GM12878 (cell line): Measurements from ENCODE around the gene SLC25A11. TPM values are rescaled to one million over a fixed set of nuclear protein-coding genes. Genes with fewer than 3 reads are reported as not detected.

Experiments used
- CREM ChIP-seq: IDR thresholded peaks from 2 replicates; pipeline ENCODE4 v1.6.1; 2014; ENCODE audit warnings: antibody characterized with exemption, low read depth
- EED ChIP-seq: sonication (generic); IDR thresholded peaks from 2 replicates; pipeline ENCODE4 v1.6.1; 2016; ENCODE audit warnings: antibody characterized with exemption, low read depth
- EZH2 ChIP-seq: IDR thresholded peaks from 2 replicates; pipeline ENCODE4 v1.6.1; 2012; ENCODE audit warnings: low read depth, mild to moderate bottlenecking, control low read depth, inconsistent platforms, low read length, borderline replicate concordance; ENCODE audit not compliant: control insufficient read depth
- NR2C1 ChIP-seq: fragments of 450-650 bp; IDR thresholded peaks from 2 replicates; pipeline ENCODE4 v1.6.1; 2017; ENCODE audit warnings: antibody characterized with exemption, mild to moderate bottlenecking, moderate library complexity
- RAD21 ChIP-seq: IDR thresholded peaks from 2 replicates; pipeline ENCODE4 v1.6.1; 2011; ENCODE audit warnings: mild to moderate bottlenecking, low read depth, low read length, moderate library complexity; ENCODE audit not compliant: insufficient read depth
- ZBTB4 ChIP-seq: fragments of 450-650 bp; formaldehyde crosslinking; IDR thresholded peaks from 2 replicates; pipeline ENCODE4 v1.4.0; 2022; ENCODE audit warnings: mild to moderate bottlenecking, moderate library complexity
- ZNF592 ChIP-seq: fragments of 450-650 bp; IDR thresholded peaks from 2 replicates; pipeline ENCODE4 v1.6.1; 2017; ENCODE audit warnings: mild to moderate bottlenecking, moderate library complexity
- microRNA-seq: library from miRNA; unstranded; fragments of <30 nt; microRNA quantifications from one replicate; pipeline ENCODE4, GENCODE V29; 2018
- polyA plus RNA-seq, 11 experiments: library from polyadenylated mRNA; depleted of rRNA in 4 of 11; unstranded in 6 of 11; stranded (reverse) in 5 of 11; fragments of >200 nt; fragmentation: Nextera tagmentation in 4 of 11; fragmentation: Illumina TruSeq in 1 of 11; extraction: Ambion mirVana in 4 of 11; extraction: Trizol in 1 of 11; gene quantifications; 1 replicate in 1 of 11; 2 replicates in 10 of 11; pipeline versions ENCODE4 v1.2.1 to v1.2.3, GENCODE V29; 2011 to 2016; ENCODE audit warnings: inconsistent platforms in 2 of 11, missing spikeins in 2 of 11, low read depth in 1 of 11
- small RNA-seq: library from RNA; depleted of rRNA; stranded (forward); fragments of <200 nt; gene quantifications from one replicate; pipeline ENCODE3, GENCODE V24; 2014
- total RNA-seq, 4 experiments: library from RNA; depleted of rRNA in 3 of 4; stranded (reverse); fragments of >200 nt in 3 of 4; fragmentation: Illumina TruSeq in 1 of 4; extraction: Trizol in 1 of 4; gene quantifications; 2 replicates each; pipeline versions ENCODE4 v1.2.1 to v1.2.3, GENCODE V29; 2013 to 2021

SLC25A11 gene
- total and polyA plus RNA-seq, 10 of the 15 experiments (the other 5 are each of a cell fraction or from before 2014, with no cell fraction given) = 5.8 to 142 (median 65.0) TPM

- TF ChIP-seq ZBTB4 (CRISPR knock-in tag) (no peak), EZH2 (no peak), NR2C1 (no peak), CREM (no peak), ZNF592 (no peak), EED (no peak), RAD21 (no peak)
Observed at GRCh38 chr17:4887581-4887980, 52.3 kb downstream of the SLC25A11 start (continued).

Small RNA genes within 50 kb of the gene (microRNA-seq; reads per million reads assigned to microRNA genes)
- gene MIR6864 (0.56 reads per million), gene MIR6865 (not detected)

Small RNA genes within 50 kb of the gene (small RNA-seq; reads per million reads assigned to genes)
- gene MIR6864 (not detected), gene MIR6865 (0.16 reads per million)

Other genes with a start within 250 kb of the SLC25A11 start
Only the 7 nearest of the 25 such genes appear.
- gene C17orf107, start 40.5 kb downstream of the SLC25A11 start, total RNA-seq (2014; rRNA removed) = 0.23 and 0.33 TPM in 2 replicates
- gene C17orf107, start 40.5 kb downstream of the SLC25A11 start, total RNA-seq (2014; rRNA removed; fragmentation: Illumina TruSeq; extraction: Trizol) = 0.18 TPM in 1 of 2 replicates, not detected in the other
- gene C17orf107, start 40.5 kb downstream of the SLC25A11 start, total RNA-seq (2021) = 0.16 and 0.46 TPM in 2 replicates
- 0.05 TPM in 1 of 2 replicates, not detected in the other for gene C17orf107, start 40.5 kb downstream of the SLC25A11 start, polyA plus RNA-seq (2011; rRNA removed)
- 0.09 TPM in 1 of 2 replicates, not detected in the other for gene C17orf107, start 40.5 kb downstream of the SLC25A11 start, polyA plus RNA-seq (2014; fragmentation: Illumina TruSeq; extraction: Trizol)
- gene C17orf107, start 40.5 kb downstream of the SLC25A11 start, polyA plus RNA-seq (2014; fragmentation: Nextera tagmentation; extraction: Ambion mirVana) = not detected
- gene C17orf107, start 40.5 kb downstream of the SLC25A11 start, polyA plus RNA-seq (2014; rRNA removed) = 0.18 TPM in 1 of 2 replicates, not detected in the other
- under 1 TPM; 0.07 to 0.11 TPM for gene C17orf107, start 40.5 kb downstream of the SLC25A11 start, polyA plus RNA-seq (2016; fragmentation: Nextera tagmentation; extraction: Ambion mirVana)
- gene CHRNE, start 36.9 kb downstream of the SLC25A11 start, total RNA-seq (2014; rRNA removed) = 0.11 TPM in 1 of 2 replicates, not detected in the other
- not detected in 2 replicates for gene CHRNE, start 36.9 kb downstream of the SLC25A11 start, total RNA-seq (2014; rRNA removed; fragmentation: Illumina TruSeq; extraction: Trizol)
- 0.08 and 0.10 TPM in 2 replicates for gene CHRNE, start 36.9 kb downstream of the SLC25A11 start, total RNA-seq (2021)
- 0.05 TPM in 1 of 2 replicates, not detected in the other for gene CHRNE, start 36.9 kb downstream of the SLC25A11 start, polyA plus RNA-seq (2011; rRNA removed)
- gene CHRNE, start 36.9 kb downstream of the SLC25A11 start, polyA plus RNA-seq (2014; fragmentation: Illumina TruSeq; extraction: Trizol) = not detected in 2 replicates
- under 1 TPM in 1 of 2 experiments, not detected in 1; 0.05 TPM for gene CHRNE, start 36.9 kb downstream of the SLC25A11 start, polyA plus RNA-seq (2014; fragmentation: Nextera tagmentation; extraction: Ambion mirVana)
- 0.22 TPM in 1 of 2 replicates, not detected in the other for gene CHRNE, start 36.9 kb downstream of the SLC25A11 start, polyA plus RNA-seq (2014; rRNA removed)
- gene CHRNE, start 36.9 kb downstream of the SLC25A11 start, polyA plus RNA-seq (2016; fragmentation: Nextera tagmentation; extraction: Ambion mirVana) = not detected
- gene GP1BA, start 7.8 kb downstream of the SLC25A11 start, total RNA-seq (2014; rRNA removed) = 0.06 and 0.49 TPM in 2 replicates
- gene GP1BA, start 7.8 kb downstream of the SLC25A11 start, total RNA-seq (2014; rRNA removed; fragmentation: Illumina TruSeq; extraction: Trizol) = 0.04 and 0.14 TPM in 2 replicates
- gene GP1BA, start 7.8 kb downstream of the SLC25A11 start, total RNA-seq (2021) = 0.67 and 0.74 TPM in 2 replicates
- not detected in 2 replicates for gene GP1BA, start 7.8 kb downstream of the SLC25A11 start, polyA plus RNA-seq (2011; rRNA removed)
- gene GP1BA, start 7.8 kb downstream of the SLC25A11 start, polyA plus RNA-seq (2014; fragmentation: Illumina TruSeq; extraction: Trizol) = 0.25 and 0.59 TPM in 2 replicates
- gene GP1BA, start 7.8 kb downstream of the SLC25A11 start, polyA plus RNA-seq (2014; fragmentation: Nextera tagmentation; extraction: Ambion mirVana) = under 1 TPM; 0.05 to 0.11 TPM
- gene GP1BA, start 7.8 kb downstream of the SLC25A11 start, polyA plus RNA-seq (2014; rRNA removed) = 0.28 and 0.43 TPM in 2 replicates
- gene GP1BA, start 7.8 kb downstream of the SLC25A11 start, polyA plus RNA-seq (2016; fragmentation: Nextera tagmentation; extraction: Ambion mirVana) = under 1 TPM; 0.35 to 0.64 TPM
- 47.6 and 52.9 TPM in 2 replicates for gene RNF167, start 222 bp upstream of the SLC25A11 start, total RNA-seq (2014; rRNA removed)
- gene RNF167, start 222 bp upstream of the SLC25A11 start, total RNA-seq (2014; rRNA removed; fragmentation: Illumina TruSeq; extraction: Trizol) = 57.4 and 63.9 TPM in 2 replicates
- 86.5 and 91.3 TPM in 2 replicates for gene RNF167, start 222 bp upstream of the SLC25A11 start, total RNA-seq (2021)
- 58.4 and 90.7 TPM in 2 replicates for gene RNF167, start 222 bp upstream of the SLC25A11 start, polyA plus RNA-seq (2011; rRNA removed)
- 132 and 147 TPM in 2 replicates for gene RNF167, start 222 bp upstream of the SLC25A11 start, polyA plus RNA-seq (2014; fragmentation: Illumina TruSeq; extraction: Trizol)
- 10 to 100 TPM; 33.6 to 35.3 TPM for gene RNF167, start 222 bp upstream of the SLC25A11 start, polyA plus RNA-seq (2014; fragmentation: Nextera tagmentation; extraction: Ambion mirVana)
- gene RNF167, start 222 bp upstream of the SLC25A11 start, polyA plus RNA-seq (2014; rRNA removed) = 87.1 and 87.9 TPM in 2 replicates
- gene RNF167, start 222 bp upstream of the SLC25A11 start, polyA plus RNA-seq (2016; fragmentation: Nextera tagmentation; extraction: Ambion mirVana) = 10 to 100 TPM; 49.7 to 57.7 TPM
- gene PFN1, start 8.5 kb upstream of the SLC25A11 start, total RNA-seq (2014; rRNA removed) = 1,668 and 2,039 TPM in 2 replicates
- 812 and 920 TPM in 2 replicates for gene PFN1, start 8.5 kb upstream of the SLC25A11 start, total RNA-seq (2014; rRNA removed; fragmentation: Illumina TruSeq; extraction: Trizol)
- 1,903 and 1,912 TPM in 2 replicates for gene PFN1, start 8.5 kb upstream of the SLC25A11 start, total RNA-seq (2021)
- 705 and 1,560 TPM in 2 replicates for gene PFN1, start 8.5 kb upstream of the SLC25A11 start, polyA plus RNA-seq (2011; rRNA removed)
- 1,675 and 1,933 TPM in 2 replicates for gene PFN1, start 8.5 kb upstream of the SLC25A11 start, polyA plus RNA-seq (2014; fragmentation: Illumina TruSeq; extraction: Trizol)
- gene PFN1, start 8.5 kb upstream of the SLC25A11 start, polyA plus RNA-seq (2014; fragmentation: Nextera tagmentation; extraction: Ambion mirVana) = 100 to 1,000 TPM; 154 to 558 TPM
- 3,016 and 4,055 TPM in 2 replicates for gene PFN1, start 8.5 kb upstream of the SLC25A11 start, polyA plus RNA-seq (2014; rRNA removed)
- 1,000 to 10,000 TPM; 3,739 to 3,892 TPM for gene PFN1, start 8.5 kb upstream of the SLC25A11 start, polyA plus RNA-seq (2016; fragmentation: Nextera tagmentation; extraction: Ambion mirVana)
- gene ENO3, start 11.1 kb upstream of the SLC25A11 start, total RNA-seq (2014; rRNA removed) = 10.4 and 11.1 TPM in 2 replicates
- 9.7 and 10.4 TPM in 2 replicates for gene ENO3, start 11.1 kb upstream of the SLC25A11 start, total RNA-seq (2014; rRNA removed; fragmentation: Illumina TruSeq; extraction: Trizol)
- 24.4 and 28.4 TPM in 2 replicates for gene ENO3, start 11.1 kb upstream of the SLC25A11 start, total RNA-seq (2021)
- gene ENO3, start 11.1 kb upstream of the SLC25A11 start, polyA plus RNA-seq (2011; rRNA removed) = 19.8 and 25.6 TPM in 2 replicates
- 9.0 and 15.2 TPM in 2 replicates for gene ENO3, start 11.1 kb upstream of the SLC25A11 start, polyA plus RNA-seq (2014; fragmentation: Illumina TruSeq; extraction: Trizol)
- 10 to 100 TPM in 1 of 2 experiments, 1 to 10 TPM in 1; 6.8 to 14.5 TPM for gene ENO3, start 11.1 kb upstream of the SLC25A11 start, polyA plus RNA-seq (2014; fragmentation: Nextera tagmentation; extraction: Ambion mirVana)
- gene ENO3, start 11.1 kb upstream of the SLC25A11 start, polyA plus RNA-seq (2014; rRNA removed) = 26.3 and 31.5 TPM in 2 replicates
- gene ENO3, start 11.1 kb upstream of the SLC25A11 start, polyA plus RNA-seq (2016; fragmentation: Nextera tagmentation; extraction: Ambion mirVana) = 10 to 100 TPM; 18.8 to 19.7 TPM
- 76.5 and 80.2 TPM in 2 replicates for gene SPAG7, start 27.8 kb upstream of the SLC25A11 start, total RNA-seq (2014; rRNA removed)
- 94.4 and 99.2 TPM in 2 replicates for gene SPAG7, start 27.8 kb upstream of the SLC25A11 start, total RNA-seq (2014; rRNA removed; fragmentation: Illumina TruSeq; extraction: Trizol)
- gene SPAG7, start 27.8 kb upstream of the SLC25A11 start, total RNA-seq (2021) = 76.5 and 77.5 TPM in 2 replicates
- 73.8 and 78.2 TPM in 2 replicates for gene SPAG7, start 27.8 kb upstream of the SLC25A11 start, polyA plus RNA-seq (2011; rRNA removed)
- gene SPAG7, start 27.8 kb upstream of the SLC25A11 start, polyA plus RNA-seq (2014; fragmentation: Illumina TruSeq; extraction: Trizol) = 46.5 and 107 TPM in 2 replicates
- gene SPAG7, start 27.8 kb upstream of the SLC25A11 start, polyA plus RNA-seq (2014; fragmentation: Nextera tagmentation; extraction: Ambion mirVana) = 10 to 100 TPM in 1 of 2 experiments, 1 to 10 TPM in 1; 7.9 to 31.7 TPM
- 96.3 and 105 TPM in 2 replicates for gene SPAG7, start 27.8 kb upstream of the SLC25A11 start, polyA plus RNA-seq (2014; rRNA removed)
- gene SPAG7, start 27.8 kb upstream of the SLC25A11 start, polyA plus RNA-seq (2016; fragmentation: Nextera tagmentation; extraction: Ambion mirVana) = 100 to 1,000 TPM; 133 to 146 TPM